ENCODE data around the gene PINK1.
"Not testable (repeated sequence)": the region's sequence is repeated elsewhere in the genome, so short reads cannot be mapped to it uniquely, and the experiment has no call there.

PINK1 gene

GRCh38 chr1:20648438-20648837 is 15.2 kb downstream of the PINK1 start:
- no peak for DNase-seq

GRCh38 chr1:20648946-20649345 is 15.7 kb downstream of the PINK1 start:
- no peak for DNase-seq

- DNase-seq: no peak
These were observed 19.0 kb downstream of the PINK1 start for GRCh38 chr1:20652300-20652699.

GRCh38 chr1:20654104-20654690 is 20.9 kb downstream of the PINK1 start:
- DNase-seq: no peak

- no peak for DNase-seq
These were observed 23.8 kb downstream of the PINK1 start for GRCh38 chr1:20657024-20657423.

GRCh38 chr1:20658166-20658915 is 25.1 kb downstream of the PINK1 start:
- DNase-seq: no peak

GRCh38 chr1:20660363-20660762 is 27.1 kb downstream of the PINK1 start:
- no peak for DNase-seq

GRCh38 chr1:20660847-20661206 is 27.6 kb downstream of the PINK1 start:
- peak in 1 of 2 donors; percentile 18 for DNase-seq

GRCh38 chr1:20661207-20662109 is 28.2 kb downstream of the PINK1 start, which contains the start of gene DDOST:
TSS of gene DDOST (minus strand) at chr1:20661369. CDS start at chr1:20661350, 19 bp downstream.
- DNase-seq: peak; percentile 95 to 96

GRCh38 chr1:20662110-20662475 is 28.8 kb downstream of the PINK1 start:
- no peak for DNase-seq

GRCh38 chr1:20663365-20663764 is 30.1 kb downstream of the PINK1 start:
- DNase-seq: no peak

- DNase-seq: no peak
These were observed 30.9 kb downstream of the PINK1 start for GRCh38 chr1:20663969-20664715.

GRCh38 chr1:20665726-20666125 is 32.5 kb downstream of the PINK1 start:
- DNase-seq: no peak

GRCh38 chr1:20666146-20666545 is 32.9 kb downstream of the PINK1 start:
- no peak for DNase-seq

- peak in 1 of 2 donors; percentile 13 for DNase-seq
These were observed 33.5 kb downstream of the PINK1 start for GRCh38 chr1:20666804-20667203.

GRCh38 chr1:20668581-20668980 is 35.3 kb downstream of the PINK1 start:
- no peak for DNase-seq

- no peak for DNase-seq
These were observed 37.7 kb downstream of the PINK1 start for GRCh38 chr1:20670936-20671335.

GRCh38 chr1:20672265-20672632 is 39.0 kb downstream of the PINK1 start:
- no peak for DNase-seq

GRCh38 chr1:20673626-20674025 is 40.4 kb downstream of the PINK1 start:
- DNase-seq: not testable (repeated sequence)

- DNase-seq: peak in 1 of 2 donors; percentile 21
These were observed 45.3 kb downstream of the PINK1 start for GRCh38 chr1:20678599-20678998.

GRCh38 chr1:20680269-20680668 is 47.0 kb downstream of the PINK1 start:
- no peak for DNase-seq

GRCh38 chr1:20681999-20682398 is 48.7 kb downstream of the PINK1 start:
- no peak for DNase-seq

Data from CD4-positive, alpha-beta T cell treated with Interferon alpha-2 for 1 hour (primary cell).